Kidney (tissue), 14 donors: ENCODE data around the gene RHOC. TPM values are rescaled to one million over a fixed set of nuclear protein-coding genes. Genes with fewer than 3 reads are reported as not detected.

Experiments
- DNase-seq, 5 donors: peaks; one replicate each; pipeline ENCODE4 v3.0.0-alpha.2; 2013 to 2020
- FAIRE-seq: peaks from 2 replicates; lab custom pipeline; 2012; peaks lifted over from hg19 to GRCh38; lab: Jason Lieb, UNC
- H3K27ac ChIP-seq, 2 donors: one replicate each; pipeline ENCODE4 v1.7.0; 2013; ENCODE audit warnings: low read depth in 2 of 2, low read length in 2 of 2, inconsistent platforms in 1 of 2
- H3K27me3 ChIP-seq: one replicate; pipeline ENCODE4 v1.7.1; 2013; ENCODE audit warnings: low read length, inconsistent platforms; ENCODE audit not compliant: control insufficient read depth, insufficient read depth
- H3K36me3 ChIP-seq, 3 donors: one replicate each; pipeline versions ENCODE4 v1.7.0 to v1.7.1; 2013; ENCODE audit warnings: low read length in 3 of 3, control low read depth in 1 of 3, inconsistent platforms in 1 of 3; ENCODE audit not compliant: insufficient read depth in 3 of 3, control insufficient read depth in 2 of 3
- H3K4me1 ChIP-seq, 3 donors: one replicate each; pipeline versions ENCODE4 v1.7.0 to v1.7.1; 2013; ENCODE audit warnings: low read length in 3 of 3, inconsistent platforms in 1 of 3, low read depth in 1 of 3; ENCODE audit not compliant: control insufficient read depth in 2 of 3, insufficient read depth in 2 of 3
- H3K4me3 ChIP-seq, 3 donors: one replicate each; pipeline versions ENCODE4 v1.7.0 to v1.8.1; 2013; ENCODE audit warnings: low read length in 3 of 3, control low read depth in 1 of 3, inconsistent platforms in 1 of 3
- H3K9ac ChIP-seq, 3 donors: one replicate each; pipeline versions ENCODE4 v1.7.0 to v1.7.1; 2013; ENCODE audit warnings: low read length in 3 of 3, control low read depth in 1 of 3, inconsistent platforms in 1 of 3
- H3K9me3 ChIP-seq, 3 donors: one replicate each; pipeline versions ENCODE4 v1.7.0 to v1.7.1; 2013; ENCODE audit warnings: low read length in 3 of 3, control low read depth in 1 of 3, inconsistent platforms in 1 of 3; ENCODE audit not compliant: control insufficient read depth in 2 of 3, insufficient read depth in 1 of 3
- intact Hi-C: fragments of 100-400 bp; cut with DNase I; formaldehyde crosslinking; loops from one replicate; pipeline ENCODE4 v1.11.1; 2022
- polyA plus RNA-seq: library from polyadenylated mRNA; stranded (reverse); fragments of 350-450 nt; fragmentation: Illumina TruSeq; extraction: RNeasy Lipid Tissue Mini Kit (QIAGEN cat#74804); gene quantifications from one replicate; pipeline ENCODE4 v1.2.3, GENCODE V29; 2014; ENCODE audit warnings: low read depth, low replicate concordance; ENCODE audit not compliant: insufficient read depth
- total RNA-seq: library from RNA; stranded (reverse); fragmentation: NEBNext Ultra II Directional; extraction: Animal tissue kit (Norgen Biotek cat#: 25700); gene quantifications from one replicate; pipeline ENCODE4 v1.2.1, GENCODE V29; 2021
- TF ChIP-seq, protein P1 (sequence below): IDR thresholded peaks from 3 replicates; pipeline ENCODE4 v1.5.1; 2012; ENCODE audit warnings: mild to moderate bottlenecking, moderate library complexity, borderline replicate concordance; ENCODE audit not compliant: insufficient read depth; ENCODE audit errors: extremely low read depth
- donor health status: control.
- donor health status: control.
- donor health status: control.
- donor health status: control.
- donor health status: control.
- donor health status: DM: yes; HTN: yes; CAD: no.
- donor health status: Normal renal cell carcinoma (clear cell type).

RHOC gene
- total and polyA plus RNA-seq, 2 donors from 2014 or later, result 270 to 501 TPM

DNA sequence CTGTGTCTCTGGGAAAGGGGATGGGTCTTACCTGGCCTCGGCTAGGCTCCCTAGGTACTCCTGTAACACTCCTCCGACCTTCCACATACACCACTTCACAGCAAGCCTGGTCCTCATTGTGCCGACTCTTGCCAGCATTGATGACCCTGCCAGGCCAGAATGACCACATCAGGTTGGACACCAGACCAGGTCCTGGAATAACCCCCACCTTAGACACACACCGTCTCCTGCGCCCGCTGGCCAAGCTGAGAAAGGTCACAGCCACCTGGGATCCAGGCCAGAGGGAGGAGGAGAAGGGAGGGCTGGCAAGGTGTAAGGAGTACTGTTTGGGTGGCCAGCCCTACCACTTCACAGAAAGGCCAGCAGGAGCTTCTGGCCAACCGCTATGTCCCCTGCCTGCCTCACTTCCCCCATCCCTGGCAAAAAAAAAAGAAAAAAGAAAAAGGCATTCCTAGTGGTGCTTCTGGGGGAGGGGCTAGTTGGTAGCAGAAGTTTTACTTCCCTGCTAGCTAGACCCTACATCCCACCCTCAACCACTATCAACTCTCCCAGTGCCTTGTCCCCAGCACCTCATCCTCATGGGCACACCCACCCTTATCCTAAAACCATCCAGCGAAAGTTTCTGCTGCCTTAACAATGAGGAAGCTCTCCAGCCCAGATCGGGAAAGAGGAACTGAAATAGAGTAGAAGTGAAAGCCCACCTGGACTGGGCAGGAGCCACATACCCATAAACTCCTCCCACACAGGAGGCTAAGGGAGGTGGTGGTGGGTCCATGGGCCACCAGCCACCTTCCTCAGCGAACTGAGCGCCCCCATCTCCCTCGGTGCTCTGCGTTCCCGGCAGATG is 6.8 kb upstream of the RHOC start:
- TF ChIP-seq, protein P1, sequence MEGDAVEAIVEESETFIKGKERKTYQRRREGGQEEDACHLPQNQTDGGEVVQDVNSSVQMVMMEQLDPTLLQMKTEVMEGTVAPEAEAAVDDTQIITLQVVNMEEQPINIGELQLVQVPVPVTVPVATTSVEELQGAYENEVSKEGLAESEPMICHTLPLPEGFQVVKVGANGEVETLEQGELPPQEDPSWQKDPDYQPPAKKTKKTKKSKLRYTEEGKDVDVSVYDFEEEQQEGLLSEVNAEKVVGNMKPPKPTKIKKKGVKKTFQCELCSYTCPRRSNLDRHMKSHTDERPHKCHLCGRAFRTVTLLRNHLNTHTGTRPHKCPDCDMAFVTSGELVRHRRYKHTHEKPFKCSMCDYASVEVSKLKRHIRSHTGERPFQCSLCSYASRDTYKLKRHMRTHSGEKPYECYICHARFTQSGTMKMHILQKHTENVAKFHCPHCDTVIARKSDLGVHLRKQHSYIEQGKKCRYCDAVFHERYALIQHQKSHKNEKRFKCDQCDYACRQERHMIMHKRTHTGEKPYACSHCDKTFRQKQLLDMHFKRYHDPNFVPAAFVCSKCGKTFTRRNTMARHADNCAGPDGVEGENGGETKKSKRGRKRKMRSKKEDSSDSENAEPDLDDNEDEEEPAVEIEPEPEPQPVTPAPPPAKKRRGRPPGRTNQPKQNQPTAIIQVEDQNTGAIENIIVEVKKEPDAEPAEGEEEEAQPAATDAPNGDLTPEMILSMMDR, result peak; percentile 3
- peak in 3 of 5 donors; percentile 53 to 81 (median 70) for DNase-seq
- Histone ChIP-seq H3K4me1 (peaks cover 0 to 22% (median 12%) of the 10 kb centered on the region in 3 donors), H3K36me3 (no peaks in the 10 kb centered on the region), H3K9ac (peak overlapping the region in 2 of 3 donors; percentile 18 to 40), H3K4me3 (peak overlapping the region in 1 of 3 donors; percentile 64), H3K27ac (no peak overlapping the region), H3K9me3 (no peaks in the 10 kb centered on the region), H3K27me3 (peaks cover 2% of the 10 kb centered on the region)
- FAIRE-seq, result no peak
- intact Hi-C loops, result no loop called here

DNA sequence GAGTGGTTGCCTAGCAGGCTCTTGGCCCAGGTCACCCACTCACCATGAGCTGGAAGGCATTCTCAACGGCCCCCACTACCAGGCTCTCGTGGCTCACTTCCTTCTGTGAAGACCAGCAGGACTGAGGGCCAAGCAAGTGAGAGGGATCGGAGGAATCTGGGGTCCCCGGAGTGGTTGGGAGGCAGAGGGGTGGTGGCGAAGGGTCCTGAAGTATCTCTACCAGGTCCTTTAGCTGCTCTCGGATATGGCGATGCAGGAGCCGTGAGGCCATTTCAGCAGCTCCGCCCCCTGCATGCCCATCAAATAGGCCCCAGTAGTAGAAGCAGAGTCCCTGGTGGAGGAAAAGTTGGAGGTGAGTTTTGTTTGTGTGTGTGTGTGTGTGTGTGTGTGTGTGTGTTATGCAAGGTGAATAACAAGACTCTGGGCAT is 5.8 kb upstream of the RHOC start:
- H3K36me3 ChIP-seq, result no peaks in the 10 kb centered on the region
- no peak for FAIRE-seq
- no peak overlapping the region for H3K27ac ChIP-seq
- H3K9me3 ChIP-seq, result no peaks in the 10 kb centered on the region
- H3K27me3 ChIP-seq, result no peaks in the 10 kb centered on the region
- intact Hi-C loops, result no loop called here
- TF ChIP-seq, protein P1, result no peak
- H3K4me1 ChIP-seq, result peaks cover 0 to 22% (median 15%) of the 10 kb centered on the region in 3 donors
- H3K9ac ChIP-seq, result no peak overlapping the region
- no peak overlapping the region for H3K4me3 ChIP-seq
- DNase-seq, result no peak

DNA sequence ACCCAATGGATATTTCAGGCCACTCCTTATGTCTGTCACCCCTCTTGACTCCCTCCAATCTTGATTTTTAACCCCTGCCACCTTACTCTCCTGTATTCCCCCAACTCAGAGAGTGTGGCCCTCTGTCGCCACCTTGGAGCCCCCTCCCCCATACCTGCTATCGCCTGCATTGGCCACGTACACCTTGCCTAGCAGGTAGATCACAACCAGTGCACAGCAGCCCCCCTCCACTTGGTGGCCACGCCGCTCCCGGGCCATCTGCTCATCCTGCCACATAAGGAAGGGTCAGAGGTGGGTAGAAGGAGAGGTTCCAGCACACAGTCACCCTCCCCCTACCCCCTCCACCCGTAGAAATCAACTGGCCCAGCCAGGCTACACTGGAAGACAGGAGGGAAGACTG is 5.3 kb upstream of the RHOC start:
- no peak overlapping the region for H3K4me3 ChIP-seq
- no peaks in the 10 kb centered on the region for H3K27me3 ChIP-seq
- FAIRE-seq, result no peak
- intact Hi-C loops, result no loop called here
- H3K9ac ChIP-seq, result no peak overlapping the region
- TF ChIP-seq, protein P1, result no peak
- H3K4me1 ChIP-seq, result peaks cover 0 to 25% (median 17%) of the 10 kb centered on the region in 3 donors
- H3K36me3 ChIP-seq, result no peaks in the 10 kb centered on the region
- peak in 2 of 5 donors; percentile 59 to 68 for DNase-seq
- no peak overlapping the region for H3K27ac ChIP-seq
- no peaks in the 10 kb centered on the region for H3K9me3 ChIP-seq
